Frontal cortex (tissue), 4 donors: ENCODE measurements around the gene TNFSF18. TPM values are rescaled to one million over a fixed set of nuclear protein-coding genes. Genes with fewer than 3 reads are reported as not detected.
"Not testable (repeated sequence)": the region's sequence is repeated elsewhere in the genome, so short reads cannot be mapped to it uniquely, and the experiment has no call there.

Experiments used
- DNase-seq, 2 donors: peaks; one replicate each; pipeline ENCODE4 v3.0.0; 2012; ENCODE audit warnings: low spot score in 2 of 2
- FAIRE-seq: peaks from 2 replicates; lab custom pipeline; 2012; peaks lifted over from hg19 to GRCh38; lab: Jason Lieb, UNC
- total RNA-seq: library from RNA; depleted of rRNA; stranded (reverse); fragments of >200 nt; gene quantifications from one replicate; pipeline ENCODE4 v1.2.3, GENCODE V29; 2014
- donor health status: control.
- donor health status: control.
- donor health status: control.

The TNFSF18 gene
- total RNA-seq = 1.6 TPM

GRCh38 chr1:173050865-173051264, at the start of gene TNFSF18:
Gene TNFSF18 (minus strand): TSS chr1:173050941. CDS start chr1:173050896, 45 bp downstream.
- DNase-seq (peak in 1 of 2 donors; percentile 2), FAIRE-seq (no peak)

- FAIRE-seq = no peak
- no peak for DNase-seq
These were observed 48.4 kb upstream of the TNFSF18 start for GRCh38 chr1:173099166-173099565.

GRCh38 chr1:173098117-173098516, 47.4 kb upstream of the TNFSF18 start:
- DNase-seq (no peak), FAIRE-seq (no peak)

- DNase-seq = no peak
- FAIRE-seq = no peak
These were observed 46.3 kb upstream of the TNFSF18 start for GRCh38 chr1:173097001-173097400.

- no peak for DNase-seq
- no peak for FAIRE-seq
These were observed 44.9 kb upstream of the TNFSF18 start for GRCh38 chr1:173095632-173096031.

- FAIRE-seq (no peak), DNase-seq (no peak)
These were observed 43.8 kb upstream of the TNFSF18 start for GRCh38 chr1:173094541-173094940.

- no peak for DNase-seq
- no peak for FAIRE-seq
These were observed 43.1 kb upstream of the TNFSF18 start for GRCh38 chr1:173093691-173094445.

- no peak for DNase-seq
- FAIRE-seq = no peak
These were observed 33.6 kb upstream of the TNFSF18 start for GRCh38 chr1:173084292-173084691.

- FAIRE-seq (no peak), DNase-seq (no peak)
These were observed 32.2 kb upstream of the TNFSF18 start for GRCh38 chr1:173082913-173083312.

GRCh38 chr1:173074217-173074616, 23.5 kb upstream of the TNFSF18 start:
- not testable (repeated sequence) for FAIRE-seq

GRCh38 chr1:173064011-173064410, 13.3 kb upstream of the TNFSF18 start:
- no peak for DNase-seq
- FAIRE-seq = no peak

More at GRCh38 chr1:173074217-173074616, 23.5 kb upstream of the TNFSF18 start:
- DNase-seq = not testable (repeated sequence)

GRCh38 chr1:173063171-173063570, 12.4 kb upstream of the TNFSF18 start:
- FAIRE-seq (no peak), DNase-seq (no peak)

GRCh38 chr1:173062150-173062938, 11.6 kb upstream of the TNFSF18 start:
- FAIRE-seq (no peak), DNase-seq (no peak)

- FAIRE-seq (no peak), DNase-seq (no peak)
These were observed 7.8 kb upstream of the TNFSF18 start for GRCh38 chr1:173058556-173058955.

GRCh38 chr1:173057984-173058383, 7.2 kb upstream of the TNFSF18 start:
- no peak for DNase-seq
- no peak for FAIRE-seq

- FAIRE-seq = no peak
These were observed 5.6 kb upstream of the TNFSF18 start for GRCh38 chr1:173056365-173056764.

GRCh38 chr1:173052681-173053196, 2.0 kb upstream of the TNFSF18 start:
- DNase-seq (no peak), FAIRE-seq (no peak)

More at GRCh38 chr1:173056365-173056764, 5.6 kb upstream of the TNFSF18 start:
- DNase-seq = no peak

GRCh38 chr1:173049322-173049633, 1.5 kb downstream of the TNFSF18 start:
- FAIRE-seq = no peak
- no peak for DNase-seq

- DNase-seq (no peak), FAIRE-seq (no peak)
These were observed 2.0 kb downstream of the TNFSF18 start for GRCh38 chr1:173048621-173049321.

- no peak for FAIRE-seq
These were observed 6.1 kb downstream of the TNFSF18 start for GRCh38 chr1:173044656-173045055.

More at GRCh38 chr1:173044656-173045055, 6.1 kb downstream of the TNFSF18 start:
- DNase-seq = no peak
